K562 (cell line): ENCODE measurements around the gene DOK4. TPM values are rescaled to one million over a fixed set of nuclear protein-coding genes. Genes with fewer than 3 reads are reported as not detected.

ENCODE experiments used
- ATAC-seq: fragments of 200-7000 bp; cut with Tn5 transposase; 3 replicates; pipeline ENCODE4 v1.9.1; 2020; ENCODE audit warnings: moderate library complexity
- BruUV-seq: library from RNA; stranded (reverse); fragments of 400-500 nt; replicated peaks from 2 replicates; lab custom pipeline; 2021; lab: Mats Ljungman, UMichigan
- CTCF ChIA-PET: fragments of 300-600 bp; formaldehyde crosslinking; extraction: SDS; loops from one replicate; lab custom pipeline; 2021; ENCODE audit warnings: low intra/inter-chr PET ratio; lab: Yijun Ruan, JAX
- POLR2A ChIA-PET: fragments of 300-600, 350-650 bp; sonication (Branson Sonifier 250); formaldehyde crosslinking; extraction: SDS; loops from one replicate; lab custom pipeline; 2021; ENCODE audit warnings: antibody characterized with exemption, inconsistent platforms; lab: Yijun Ruan, JAX
- DNase-seq, 4 experiments: peaks; one replicate each; pipeline versions ENCODE4 v3.0.0 to v3.0.0-alpha.2; 2011 to 2018; ENCODE audit warnings: low spot score in 3 of 4, mixed read lengths in 3 of 4; ENCODE audit errors: extremely low read depth in 1 of 4
- FAIRE-seq: peaks from 2 replicates; lab custom pipeline; 2011; peaks lifted over from hg19 to GRCh38; lab: Jason Lieb, UNC
- H2AFZ ChIP-seq: 2 replicates; pipeline ENCODE4 v1.6.0; 2011; ENCODE audit warnings: low read depth, low read length, control low read depth, inconsistent platforms
- H3K27ac ChIP-seq: fragments of 200-600 bp; 3 replicates; pipeline ENCODE4 v1.8.0; 2011; ENCODE audit warnings: low read depth, mild to moderate bottlenecking, control low read depth, inconsistent platforms, low read length, moderate library complexity, mixed read lengths; ENCODE audit errors: extremely low read depth
- H3K27me3 ChIP-seq, 2 experiments: fragments of 300-600 bp in 1 of 2; 2 replicates in 1 of 2; 3 replicates in 1 of 2; pipeline versions ENCODE4 v1.6.0 to v1.8.0; 2011; ENCODE audit warnings: inconsistent platforms in 2 of 2, low read length in 2 of 2, mild to moderate bottlenecking in 1 of 2, mixed read lengths in 1 of 2, moderate library complexity in 1 of 2; ENCODE audit not compliant: control insufficient read depth in 2 of 2, insufficient read depth in 2 of 2
- H3K36me3 ChIP-seq: fragments of 300-600 bp; 3 replicates; pipeline ENCODE4 v1.8.0; 2011; ENCODE audit warnings: mild to moderate bottlenecking, low read length, inconsistent platforms; ENCODE audit not compliant: control insufficient read depth, insufficient read depth
- H3K4me1 ChIP-seq, 2 experiments: fragments of 200-600 bp in 1 of 2; replicated peaks in 1 of 2; 2 replicates in 1 of 2; 3 replicates in 1 of 2; pipeline versions ENCODE4 v1.5.1 to v1.8.0; 2011; ENCODE audit warnings: inconsistent platforms in 2 of 2, low read length in 2 of 2, mild to moderate bottlenecking in 1 of 2, mixed read lengths in 1 of 2, moderate library complexity in 1 of 2; ENCODE audit not compliant: control insufficient read depth in 2 of 2, insufficient read depth in 2 of 2
- H3K4me2 ChIP-seq: 2 replicates; pipeline ENCODE4 v1.6.1; 2011; ENCODE audit warnings: low read length, control low read depth, inconsistent platforms, mixed read lengths; ENCODE audit not compliant: insufficient read depth
- H3K4me3 ChIP-seq: fragments of 200-600 bp; sonication (generic), shearing (Covaris generic); 2 replicates; pipeline ENCODE4 v1.5.1; 2016; ENCODE audit warnings: control low read depth, inconsistent platforms
- H3K79me2 ChIP-seq: fragments of 200-600 bp; 3 replicates; pipeline ENCODE4 v1.8.0; 2011; ENCODE audit warnings: low read length, inconsistent platforms; ENCODE audit not compliant: control insufficient read depth, insufficient read depth
- H3K9ac ChIP-seq, 2 experiments: 2 replicates each; pipeline versions ENCODE4 v1.6.0 to v1.6.1; 2011; ENCODE audit warnings: low read depth in 2 of 2, low read length in 2 of 2, control low read depth in 1 of 2, inconsistent platforms in 1 of 2, mild to moderate bottlenecking in 1 of 2, mixed read lengths in 1 of 2; ENCODE audit not compliant: insufficient read depth in 1 of 2
- H3K9me1 ChIP-seq: one replicate; pipeline ENCODE4 v1.6.0; 2011; ENCODE audit warnings: inconsistent platforms, mild to moderate bottlenecking, low read length, moderate library complexity; ENCODE audit not compliant: control insufficient read depth, insufficient read depth
- H3K9me3 ChIP-seq: replicated peaks from 2 replicates; pipeline ENCODE4 v1.5.1; 2011; ENCODE audit warnings: low read depth, low read length, inconsistent platforms; ENCODE audit not compliant: control insufficient read depth, insufficient read depth
- H4K20me1 ChIP-seq: replicated peaks from 2 replicates; pipeline ENCODE4 v1.6.1; 2011; ENCODE audit warnings: low read length, inconsistent platforms, mixed read lengths; ENCODE audit not compliant: control insufficient read depth, insufficient read depth
- ATF1 ChIP-seq, 2 experiments: fragments of 450-650 bp in 1 of 2; IDR thresholded peaks; 2 replicates each; pipeline ENCODE4 v1.6.1; 2016; ENCODE audit warnings: missing compliant biosample characterization in 1 of 2, missing genetic modification characterization in 1 of 2
- BMI1 ChIP-seq: fragments of 150-350 bp; IDR thresholded peaks from 2 replicates; pipeline ENCODE4 v1.6.1; 2014; ENCODE audit warnings: low read length
- E2F1 ChIP-seq: sonication (generic); formaldehyde crosslinking; IDR thresholded peaks from 2 replicates; pipeline ENCODE4 v1.8.1; 2023; ENCODE audit warnings: mild to moderate bottlenecking, missing genetic modification reagents, moderate library complexity
- LARP7 ChIP-seq: fragments of 450-650 bp; IDR thresholded peaks from 2 replicates; pipeline ENCODE4 v1.6.1; 2016
- NCOA1 ChIP-seq: fragments of 450-650 bp; IDR thresholded peaks from 2 replicates; pipeline ENCODE4 v1.6.1; 2016; ENCODE audit warnings: low read depth
- NR0B1 ChIP-seq: fragments of 450-650 bp; IDR thresholded peaks from one replicate; pipeline ENCODE4 v1.6.1; 2018; ENCODE audit warnings: mild to moderate bottlenecking, moderate library complexity; ENCODE audit not compliant: partially characterized antibody
- PHF20 ChIP-seq: fragments of 450-650 bp; IDR thresholded peaks from 2 replicates; pipeline ENCODE4 v1.6.1; 2018; ENCODE audit not compliant: partially characterized antibody
- POU5F1 ChIP-seq: fragments of 150-350 bp; IDR thresholded peaks from 2 replicates; pipeline ENCODE4 v1.6.1; 2014; ENCODE audit warnings: borderline replicate concordance, low read length, low read depth, mild to moderate bottlenecking; ENCODE audit not compliant: partially characterized antibody
- SPI1 ChIP-seq: IDR thresholded peaks from 2 replicates; pipeline ENCODE4 v1.6.1; 2011; ENCODE audit warnings: low read depth, low read length, control low read depth, borderline replicate concordance
- ZC3H4 ChIP-seq: sonication (generic); formaldehyde crosslinking; IDR thresholded peaks from 2 replicates; pipeline ENCODE4 v1.9.0; 2021; ENCODE audit warnings: missing genetic modification reagents, borderline replicate concordance
- ZNF444 ChIP-seq: fragments of 250-450 bp; sonication (Bioruptor Pico); IDR thresholded peaks from 2 replicates; pipeline ENCODE4 v1.4.0; 2020; ENCODE audit warnings: mild to moderate bottlenecking, moderate library complexity
- ZNF639 ChIP-seq, 2 experiments: fragments of 200-800 bp in 1 of 2; sonication (Bioruptor generic) in 1 of 2; sonication (generic) in 1 of 2; formaldehyde crosslinking in 1 of 2; IDR thresholded peaks in 1 of 2; conservative IDR thresholded peaks in 1 of 2; 2 replicates each; pipeline versions ENCODE4 v1.5.0 to v1.6.1; 2016 to 2020; ENCODE audit warnings: missing compliant biosample characterization in 1 of 2, missing genetic modification characterization in 1 of 2, missing genetic modification reagents in 1 of 2
- ZNF766 ChIP-seq: fragments of 200-800 bp; sonication (Bioruptor generic); conservative IDR thresholded peaks from 2 replicates; pipeline ENCODE4 v1.6.1; 2016; ENCODE audit warnings: missing genetic modification characterization, missing compliant biosample characterization
- ZNF77 ChIP-seq: fragments of 250-450 bp; sonication (Bioruptor Pico); IDR thresholded peaks from 2 replicates; pipeline ENCODE4 v1.5.0; 2020
- WGBS: fragments of 100-300 bp; shearing (Covaris generic); methylation state at CpG from one replicate; pipeline ENCODE4 v1.1.6; 2016; ENCODE audit warnings: low coverage, mixed read lengths; ENCODE audit not compliant: insufficient coverage; ENCODE audit errors: missing lambda C conversion rate; 5-methylcytosine and 5-hydroxymethylcytosine counted together
- in situ Hi-C: fragments of 300-500 bp; cut with MboI; formaldehyde crosslinking; loops from 4 replicates; pipeline ENCODE4 v1.15.0; 2018; ENCODE audit warnings: inconsistent platforms, mixed read lengths
- intact Hi-C: fragments of 100-400 bp; cut with micrococcal nuclease; formaldehyde crosslinking; loops from 2 replicates; pipeline ENCODE4 v1.14.2; 2022
- polyA plus RNA-seq, 8 experiments: library from polyadenylated mRNA; depleted of rRNA in 4 of 8; stranded (reverse) in 5 of 8; unstranded in 3 of 8; fragments of >200 nt; fragmentation: Nextera tagmentation in 2 of 8; fragmentation: Illumina TruSeq in 1 of 8; extraction: Ambion mirVana in 2 of 8; extraction: Trizol in 1 of 8; gene quantifications; 2 replicates each; pipeline versions ENCODE4 v1.2.1 to v1.2.3, GENCODE V29; 2011 to 2014; ENCODE audit warnings: inconsistent platforms in 1 of 8, missing spikeins in 1 of 8
- total RNA-seq, 7 experiments: library from RNA; depleted of rRNA in 6 of 7; stranded (reverse); fragments of >200 nt in 6 of 7; fragmentation: Illumina TruSeq in 2 of 7; extraction: Trizol in 2 of 7; gene quantifications; 2 replicates each; pipeline versions ENCODE4 v1.2.1 to v1.2.3, GENCODE V29; 2011 to 2021; ENCODE audit warnings: low replicate concordance in 1 of 7

DOK4 gene
- total and polyA plus RNA-seq, 9 of the 15 experiments (the other 6 are each of a cell fraction or from before 2014, with no cell fraction given) = 0.10 to 14.4 (median 8.3) TPM

- Histone ChIP-seq H3K4me2 (no peak overlapping the region), H3K9ac (no peak overlapping the region), H3K79me2 (no peaks in the 10 kb centered on the region), H3K27ac (no peak overlapping the region), H3K4me1 (no peaks in the 10 kb centered on the region), H4K20me1 (no peaks in the 10 kb centered on the region), H3K9me3 (no peaks in the 10 kb centered on the region), H3K27me3 (no peaks in the 10 kb centered on the region), H3K4me3 (no peak overlapping the region), H3K36me3 (peaks cover 85% of the 10 kb centered on the region), H3K9me1 (no peaks in the 10 kb centered on the region), H2AFZ (no peak overlapping the region)
- DNase-seq = no peak
- intact Hi-C loops = no loop called here
- CTCF ChIA-PET = no interaction called here
- POLR2A ChIA-PET = interaction anchor here (0.6 to 2.2 kb wide), 3 partner anchors 14 to 49 kb away, joined by 3 to 4 read pairs (median 3); no protein-coding TSS in a partner anchor
- TF ChIP-seq ZNF77 (CRISPR knock-in tag) = no peak
- 0 out of 2 replicates have a peak, but pooled peaks have one; percentile 17 for TF ChIP-seq SPI1
- BruUV-seq = no TSS peak
- 76% methylated on average over 5 of the region's 5 CpGs for WGBS
- no peak for FAIRE-seq
- ATAC-seq = no peak
- in situ Hi-C loops = no loop called here
These were observed 55.3 kb downstream of the DOK4 start for GRCh38 chr16:57430955-57431354.

- Histone ChIP-seq H3K9ac (no peak overlapping the region), H3K4me1 (no peaks in the 10 kb centered on the region), H3K79me2 (no peaks in the 10 kb centered on the region), H4K20me1 (no peaks in the 10 kb centered on the region), H3K27ac (no peak overlapping the region), H3K27me3 (no peaks in the 10 kb centered on the region), H3K9me3 (no peaks in the 10 kb centered on the region), H3K9me1 (no peaks in the 10 kb centered on the region), H3K4me2 (no peak overlapping the region), H2AFZ (no peak overlapping the region), H3K4me3 (no peak overlapping the region), H3K36me3 (peaks cover 54% of the 10 kb centered on the region)
- FAIRE-seq (no peak), DNase-seq (no peak), ATAC-seq (no peak)
- no peak for TF ChIP-seq NCOA1
- TF ChIP-seq POU5F1 = no peak
- TF ChIP-seq ZNF444 (CRISPR knock-in tag) = no peak
- no peak for TF ChIP-seq ATF1 (CRISPR knock-in tag; IDR thresholded peaks at IDR 0.05)
- no peak for TF ChIP-seq ATF1 (tag; IDR thresholded peaks at IDR 0.05)
- TF ChIP-seq E2F1 (CRISPR knock-in tag) = no peak
- TF ChIP-seq NR0B1 = no peak
- no peak for TF ChIP-seq ZC3H4 (CRISPR knock-in tag)
- no peak for TF ChIP-seq LARP7
- TF ChIP-seq PHF20 = no peak
- no peak for TF ChIP-seq BMI1
- no peak for TF ChIP-seq ZNF639 (CRISPR knock-in tag; conservative IDR thresholded peaks at IDR 0.05 in 1 of 2, IDR thresholded peaks at IDR 0.05 in 1 of 2)
- TF ChIP-seq ZNF766 (CRISPR knock-in tag) = no peak
- intact Hi-C loops (no loop called here), in situ Hi-C loops (no loop called here)
- POLR2A ChIA-PET = no interaction called here
- no TSS peak for BruUV-seq
- CTCF ChIA-PET = no interaction called here
These were observed 58.5 kb downstream of the DOK4 start for GRCh38 chr16:57427824-57428223.
